HepG2 (cell line): ENCODE data around the gene IFNL2. TPM values are rescaled to one million over a fixed set of nuclear protein-coding genes. Genes with fewer than 3 reads are reported as not detected.

ENCODE experiments used
- ATAC-seq: fragments of 200-7000 bp; cut with Tn5 transposase; 3 replicates; pipeline ENCODE4 v1.9.1; 2020; ENCODE audit warnings: mild to moderate bottlenecking, moderate library complexity
- BruUV-seq: library from RNA; stranded (reverse); fragments of 400-500 nt; replicated peaks from 2 replicates; lab custom pipeline; 2021; lab: Mats Ljungman, UMichigan
- CTCF ChIA-PET: fragments of 300-600 bp; formaldehyde crosslinking; extraction: SDS; loops from one replicate; lab custom pipeline; 2021; ENCODE audit warnings: low total read pairs, inconsistent platforms, low intra/inter-chr PET ratio; lab: Yijun Ruan, JAX
- POLR2A ChIA-PET: fragments of 350-600 bp; sonication (Branson Sonifier 250); formaldehyde crosslinking; loops from one replicate; lab custom pipeline; 2020; ENCODE audit warnings: antibody characterized with exemption, inconsistent platforms; lab: Yijun Ruan, JAX
- DNase-seq: peaks from one replicate; pipeline ENCODE4 v3.0.0-alpha.2; 2015; ENCODE audit warnings: low spot score
- FAIRE-seq: peaks from 3 replicates; lab custom pipeline; 2011; peaks lifted over from hg19 to GRCh38; lab: Jason Lieb, UNC
- H2AFZ ChIP-seq: one replicate; pipeline ENCODE4 v1.6.1; 2011; ENCODE audit warnings: low read length, inconsistent platforms
- H3K27ac ChIP-seq: fragments of 300-600 bp; 3 replicates; pipeline ENCODE4 v1.8.0; 2011; ENCODE audit warnings: mixed run types, mild to moderate bottlenecking, mixed read lengths, low read length, inconsistent platforms; ENCODE audit not compliant: insufficient read depth; ENCODE audit errors: extremely low read length
- H3K27me3 ChIP-seq, 2 experiments: fragments of 200-600 bp in 1 of 2; 2 replicates in 1 of 2; 3 replicates in 1 of 2; pipeline versions ENCODE4 v1.6.0 to v1.8.0; 2011; ENCODE audit warnings: low read length in 2 of 2, mild to moderate bottlenecking in 2 of 2, moderate library complexity in 2 of 2, inconsistent platforms in 1 of 2; ENCODE audit not compliant: insufficient read depth in 2 of 2, control insufficient read depth in 1 of 2
- H3K36me3 ChIP-seq, 2 experiments: fragments of 200-600 bp in 1 of 2; replicated peaks in 1 of 2; 2 replicates in 1 of 2; 3 replicates in 1 of 2; pipeline versions ENCODE4 v1.5.1 to v1.8.0; 2011; ENCODE audit warnings: low read length in 2 of 2, inconsistent platforms in 1 of 2; ENCODE audit not compliant: insufficient read depth in 2 of 2, control insufficient read depth in 1 of 2
- H3K4me1 ChIP-seq: 2 replicates; pipeline ENCODE4 v1.5.1; 2012; ENCODE audit warnings: low read length, inconsistent platforms; ENCODE audit not compliant: insufficient read depth
- H3K4me2 ChIP-seq: 2 replicates; pipeline ENCODE4 v1.6.0; 2011; ENCODE audit warnings: low read depth, low read length, inconsistent platforms
- H3K4me3 ChIP-seq, 3 experiments: fragments of 200-600 bp in 1 of 3; sonication (generic), shearing (Covaris generic) in 1 of 3; replicated peaks in 1 of 3; 2 replicates each; pipeline ENCODE4 v1.5.1; 2011 to 2016; ENCODE audit warnings: low read length in 3 of 3, inconsistent platforms in 2 of 3, low read depth in 2 of 3, mild to moderate bottlenecking in 2 of 3, control low read depth in 1 of 3, mixed read lengths in 1 of 3; ENCODE audit not compliant: insufficient read depth in 1 of 3
- H3K79me2 ChIP-seq: one replicate; pipeline ENCODE4 v1.6.1; 2011; ENCODE audit warnings: low read length, inconsistent platforms; ENCODE audit not compliant: insufficient read depth
- H3K9ac ChIP-seq: 2 replicates; pipeline ENCODE4 v1.6.0; 2011; ENCODE audit warnings: mild to moderate bottlenecking, low read depth, low read length, inconsistent platforms; ENCODE audit not compliant: insufficient read depth
- H3K9me3 ChIP-seq: 2 replicates; pipeline ENCODE4 v1.5.1; 2012; ENCODE audit warnings: mild to moderate bottlenecking, low read length
- H4K20me1 ChIP-seq: 2 replicates; pipeline ENCODE4 v1.6.0; 2011; ENCODE audit warnings: inconsistent platforms, mild to moderate bottlenecking, low read length, moderate library complexity; ENCODE audit not compliant: insufficient read depth
- KDM3A ChIP-seq: IDR thresholded peaks from 2 replicates; pipeline ENCODE4 v1.6.1; 2018; ENCODE audit warnings: low read depth, missing compliant biosample characterization
- ONECUT2 ChIP-seq: sonication (generic); formaldehyde crosslinking; IDR thresholded peaks from 2 replicates; pipeline ENCODE4 v1.4.0; 2020; ENCODE audit warnings: missing genetic modification reagents
- PLRG1 ChIP-seq: fragments of 450-650 bp; conservative IDR thresholded peaks from 2 replicates; pipeline ENCODE4 v1.6.1; 2016
- ZBTB10 ChIP-seq: sonication (generic); formaldehyde crosslinking; IDR thresholded peaks from 2 replicates; pipeline ENCODE4 v1.4.0; 2020; ENCODE audit warnings: missing genetic modification reagents, borderline replicate concordance
- ZBTB4 ChIP-seq: sonication (generic); formaldehyde crosslinking; IDR thresholded peaks from 2 replicates; pipeline ENCODE4 v1.4.0; 2020; ENCODE audit warnings: missing genetic modification reagents, mild to moderate bottlenecking, borderline replicate concordance
- ZNF629 ChIP-seq: sonication (generic); formaldehyde crosslinking; conservative IDR thresholded peaks from 2 replicates; pipeline ENCODE4 v1.5.0; 2020; ENCODE audit warnings: missing genetic modification reagents
- WGBS: methylation state at CpG from one replicate; pipeline ENCODE4 v1.1.6; 2017; ENCODE audit warnings: low lambda C conversion rate; 5-methylcytosine and 5-hydroxymethylcytosine counted together
- in situ Hi-C: cut with HindIII; loops from 2 replicates; pipeline ENCODE4 v1.10.0; 2017; ENCODE audit warnings: low pct_unique_long_range_greater_than_20kb; ENCODE audit not compliant: extremely low pct_ligation_motif_present
- intact Hi-C: fragments of 100-400 bp; cut with micrococcal nuclease; formaldehyde crosslinking; loops from one replicate; pipeline ENCODE4 v1.10.0; 2022; ENCODE audit not compliant: unreplicated experiment
- polyA plus RNA-seq, 8 experiments: library from polyadenylated mRNA; depleted of rRNA in 3 of 8; stranded (reverse) in 7 of 8; unstranded in 1 of 8; fragments of >200 nt; fragmentation: Illumina TruSeq in 4 of 8; extraction: Trizol in 4 of 8; gene quantifications; 2 replicates each; pipeline versions ENCODE4 v1.2.1 to v1.2.3, GENCODE V29; 2011 to 2016; ENCODE audit warnings: low read depth in 4 of 8, missing spikeins in 1 of 8, mixed read lengths in 1 of 8; ENCODE audit not compliant: insufficient read depth in 1 of 8
- total RNA-seq, 5 experiments: library from RNA; depleted of rRNA; stranded (reverse); fragments of >200 nt; fragmentation: Illumina TruSeq; extraction: Trizol; gene quantifications; 2 replicates each; pipeline ENCODE4 v1.2.3, GENCODE V29; 2016; ENCODE audit warnings: low read depth in 1 of 5

Gene IFNL2
- total and polyA plus RNA-seq, 2 of the 13 experiments (the other 11 are each of a cell fraction or from before 2014, with no cell fraction given) = not detected

GRCh38 chr19:39316627-39317321, 48.6 kb downstream of the IFNL2 start (continued):
- no peak for TF ChIP-seq ZBTB10 (CRISPR knock-in tag)
- TF ChIP-seq, all 625 proteins: peak for 0

- FAIRE-seq = no peak
These were observed 49.3 kb downstream of the IFNL2 start for GRCh38 chr19:39317476-39317875.

More at GRCh38 chr19:39317476-39317875, 49.3 kb downstream of the IFNL2 start:
- Histone ChIP-seq H3K9ac (no peak overlapping the region), H3K36me3 (no peaks in the 10 kb centered on the region), H3K27ac (no peak overlapping the region), H4K20me1 (no peaks in the 10 kb centered on the region), H3K27me3 (peaks cover 0 to 22% of the 10 kb centered on the region in 2 experiments; a peak in 2 of 5 replicates), H3K4me1 (peaks cover 14% of the 10 kb centered on the region), H3K79me2 (no peaks in the 10 kb centered on the region), H3K4me2 (no peak overlapping the region), H2AFZ (no peak overlapping the region), H3K9me3 (no peaks in the 10 kb centered on the region), H3K4me3 (no peak overlapping the region)
- CTCF ChIA-PET = no interaction called here
- POLR2A ChIA-PET = no interaction called here
- 93% methylated on average over 4 of the region's 4 CpGs for WGBS
- intact Hi-C loops = loop anchor here (5.0 kb wide), 1 partner anchor 355 kb away; no protein-coding TSS in a partner anchor
- no peak for ATAC-seq
- no TSS peak for BruUV-seq
- in situ Hi-C loops = no loop called here
- no peak for DNase-seq
- TF ChIP-seq KDM3A = no peak
- peak; percentile 71 for TF ChIP-seq ZNF629 (CRISPR knock-in tag)
- TF ChIP-seq ONECUT2 (CRISPR knock-in tag) = no peak
- no peak for TF ChIP-seq ZBTB4 (CRISPR knock-in tag)
- no peak for TF ChIP-seq PLRG1
